GM23338 (cell line): ENCODE results near the gene MRPL2. TPM values are rescaled to one million over a fixed set of nuclear protein-coding genes. Genes with fewer than 3 reads are reported as not detected.

Source experiments
- ATAC-seq: fragments of 200-7000 bp; cut with Tn5 transposase; 3 replicates; pipeline ENCODE4 v1.9.1; 2020
- DNase-seq: peaks from one replicate; pipeline ENCODE4 v3.0.0-alpha.2; 2015; ENCODE audit warnings: low spot score
- H2AFZ ChIP-seq: fragments of 200-600 bp; sonication (generic); 2 replicates; pipeline ENCODE4 v1.8.0; 2016; ENCODE audit warnings: antibody characterized with exemption, mild to moderate bottlenecking, moderate library complexity
- H3F3A ChIP-seq: fragments of 200-600 bp; sonication (generic); replicated peaks from 2 replicates; pipeline ENCODE4 v1.8.0; 2017; ENCODE audit warnings: antibody characterized with exemption, mixed run types, low read depth
- H3K27ac ChIP-seq: fragments of 200-600 bp; sonication (generic); 2 replicates; pipeline ENCODE4 v1.6.1; 2016; ENCODE audit warnings: low read depth
- H3K27me3 ChIP-seq: fragments of 200-600 bp; sonication (generic); 2 replicates; pipeline ENCODE4 v1.8.0; 2016; ENCODE audit warnings: mild to moderate bottlenecking, mixed run types, moderate library complexity; ENCODE audit not compliant: insufficient read depth
- H3K36me3 ChIP-seq: fragments of 200-600 bp; sonication (generic); 2 replicates; pipeline ENCODE4 v1.8.0; 2016; ENCODE audit warnings: mild to moderate bottlenecking; ENCODE audit not compliant: insufficient read depth
- H3K4me1 ChIP-seq: fragments of 200-600 bp; sonication (generic); 2 replicates; pipeline ENCODE4 v1.8.0; 2016; ENCODE audit warnings: mild to moderate bottlenecking, moderate library complexity; ENCODE audit not compliant: insufficient read depth
- H3K4me2 ChIP-seq: fragments of 200-600 bp; sonication (generic); 2 replicates; pipeline ENCODE4 v1.7.1; 2017; ENCODE audit warnings: mixed run types
- H3K4me3 ChIP-seq: fragments of 200-600 bp; sonication (generic); 2 replicates; pipeline ENCODE4 v1.6.1; 2016; ENCODE audit warnings: mixed run types
- H3K79me2 ChIP-seq: fragments of 200-600 bp; sonication (generic); replicated peaks from 2 replicates; pipeline ENCODE4 v1.8.0; 2017; ENCODE audit warnings: mild to moderate bottlenecking; ENCODE audit not compliant: insufficient read depth
- H3K9me2 ChIP-seq: fragments of 200-600 bp; sonication (generic); 2 replicates; pipeline ENCODE4 v1.8.0; 2017; ENCODE audit not compliant: insufficient read depth
- H4K20me1 ChIP-seq: fragments of 200-600 bp; sonication (generic); replicated peaks from 2 replicates; pipeline ENCODE4 v1.8.0; 2017; ENCODE audit warnings: mild to moderate bottlenecking; ENCODE audit not compliant: insufficient read depth
- H3K27ac Mint-ChIP-seq: 2 replicates; pipeline ENCODE4 v1.8.0; 2020; ENCODE audit warnings: inconsistent platforms, mild to moderate bottlenecking, moderate library complexity, mixed read lengths
- H3K27me3 Mint-ChIP-seq: 3 replicates; pipeline ENCODE4 v1.8.0; 2022; ENCODE audit warnings: low read depth, mild to moderate bottlenecking, moderate library complexity, mixed read lengths, inconsistent platforms; ENCODE audit not compliant: insufficient read depth, poor library complexity
- H3K36me3 Mint-ChIP-seq: 3 replicates; pipeline ENCODE4 v1.8.0; 2021; ENCODE audit warnings: low read depth, mild to moderate bottlenecking, inconsistent platforms, moderate library complexity, mixed read lengths
- H3K4me1 Mint-ChIP-seq: 3 replicates; pipeline ENCODE4 v1.8.0; 2020; ENCODE audit warnings: mild to moderate bottlenecking, inconsistent platforms, mixed read lengths
- H3K4me3 Mint-ChIP-seq: 3 replicates; pipeline ENCODE4 v1.8.0; 2021; ENCODE audit warnings: moderate library complexity, mild to moderate bottlenecking, inconsistent platforms, mixed read lengths
- H3K9me3 Mint-ChIP-seq: 3 replicates; pipeline ENCODE4 v1.8.0; 2020; ENCODE audit warnings: moderate library complexity, mild to moderate bottlenecking, inconsistent platforms, mixed read lengths
- CREB1 ChIP-seq: fragments of 250-450 bp; sonication (Bioruptor Pico); IDR thresholded peaks from 2 replicates; pipeline ENCODE4 v1.5.0; 2020; ENCODE audit warnings: low read depth, mild to moderate bottlenecking, moderate library complexity
- EZH2 ChIP-seq: fragments of 200-600 bp; sonication (generic); IDR thresholded peaks from one replicate; pipeline ENCODE4 v1.8.0; 2017; ENCODE audit warnings: antibody characterized with exemption, mild to moderate bottlenecking, low read depth; ENCODE audit not compliant: unreplicated experiment
- EZH2phosphoT487 ChIP-seq: fragments of 200-600 bp; sonication (generic); IDR thresholded peaks from one replicate; pipeline ENCODE4 v1.8.1; 2018; ENCODE audit warnings: antibody characterized with exemption; ENCODE audit not compliant: unreplicated experiment
- JUNB ChIP-seq: IDR thresholded peaks from one replicate; pipeline ENCODE4 v1.6.1; 2016; ENCODE audit warnings: antibody characterized with exemption; ENCODE audit not compliant: unreplicated experiment
- NANOG ChIP-seq: IDR thresholded peaks from 2 replicates; pipeline ENCODE4 v1.6.1; 2016; ENCODE audit warnings: antibody characterized with exemption, borderline replicate concordance
- POLR2AphosphoS5 ChIP-seq: IDR thresholded peaks from 2 replicates; pipeline ENCODE4 v1.6.1; 2016; ENCODE audit warnings: antibody characterized with exemption, low read depth
- STAT1 ChIP-seq: IDR thresholded peaks from one replicate; pipeline ENCODE4 v1.6.1; 2016; ENCODE audit warnings: antibody characterized with exemption; ENCODE audit not compliant: unreplicated experiment
- ZNF114 ChIP-seq: fragments of 250-450 bp; sonication (Bioruptor Pico); IDR thresholded peaks from 2 replicates; pipeline ENCODE4 v1.5.0; 2020; ENCODE audit warnings: mild to moderate bottlenecking, moderate library complexity
- ZNF331 ChIP-seq: fragments of 250-450 bp; sonication (Bioruptor Pico); IDR thresholded peaks from 2 replicates; pipeline ENCODE4 v1.5.0; 2020; ENCODE audit warnings: low read depth, mild to moderate bottlenecking, moderate library complexity
- polyA plus RNA-seq: library from polyadenylated mRNA; unstranded; fragments of >200 nt; fragmentation: Nextera tagmentation; extraction: Ambion mirVana; gene quantifications from 2 replicates; pipeline ENCODE4 v1.2.1, GENCODE V29; 2016
- total RNA-seq: library from RNA; depleted of rRNA; stranded (reverse); fragments of >200 nt; shearing (Covaris generic); gene quantifications from 2 replicates; pipeline ENCODE4 v1.2.3, GENCODE V29; 2014
- TF ChIP-seq, protein P1 (sequence below): IDR thresholded peaks from one replicate; pipeline ENCODE4 v1.6.1; 2018; ENCODE audit warnings: antibody characterized with exemption; ENCODE audit not compliant: unreplicated experiment
- TF ChIP-seq, protein P2 (sequence below): fragments of 250-450 bp; sonication (Bioruptor Pico); IDR thresholded peaks from 2 replicates; pipeline ENCODE4 v1.5.0; 2020; ENCODE audit warnings: mild to moderate bottlenecking, moderate library complexity
- TF ChIP-seq, protein P3 (sequence below): IDR thresholded peaks from 2 replicates; pipeline ENCODE4 v1.6.1; 2016; ENCODE audit warnings: antibody characterized with exemption
- TF ChIP-seq, protein P4 (sequence below), 2 experiments: fragments of 200-600 bp in 1 of 2; sonication (generic) in 1 of 2; conservative IDR thresholded peaks; 2 replicates each; pipeline versions ENCODE4 v1.5.1 to v1.6.1; 2016 to 2017; ENCODE audit warnings: antibody characterized with exemption in 2 of 2, low read depth in 2 of 2, mild to moderate bottlenecking in 2 of 2, moderate library complexity in 1 of 2

The MRPL2 gene
- total and polyA plus RNA-seq, 2 experiments from 2014 or later, result 32.3 to 128 TPM

DNA sequence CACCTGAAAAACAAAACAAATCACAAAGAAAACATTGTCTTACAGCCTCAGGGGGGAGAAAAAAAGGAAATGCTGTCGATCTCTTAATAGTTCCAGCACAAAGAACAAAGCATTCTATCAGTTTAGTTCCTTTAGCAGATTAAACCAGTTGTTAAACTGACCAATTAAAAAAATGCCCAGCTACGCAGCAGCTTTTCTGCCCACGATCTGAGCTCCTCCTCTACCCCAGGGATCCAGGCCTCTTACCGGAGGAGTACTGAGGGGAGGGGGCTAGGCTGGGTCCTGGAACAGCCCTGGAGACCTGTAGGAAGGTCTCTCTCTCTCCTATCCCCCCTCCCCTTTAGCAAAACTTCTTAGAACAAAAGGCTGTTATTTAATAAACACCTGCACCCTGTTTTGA lies 30.2 kb upstream of the MRPL2 start:
- Histone ChIP-seq H3K36me3 (no peaks in the 10 kb centered on the region), H4K20me1 (peaks cover 6% of the 10 kb centered on the region), H2AFZ (no peak overlapping the region), H3K4me1 (peaks cover 52% of the 10 kb centered on the region), H3K4me2 (peak overlapping the region; percentile 70), H3K4me3 (peak overlapping the region; percentile 44), H3K27ac (peak overlapping the region; percentile 93), H3K27me3 (no peaks in the 10 kb centered on the region), H3F3A (peaks cover 16% of the 10 kb centered on the region), H3K9me2 (no peaks in the 10 kb centered on the region), H3K79me2 (peaks cover 74% of the 10 kb centered on the region)
- Mint-ChIP-seq H3K9me3 (no peaks in the 10 kb centered on the region), H3K4me3 (peak overlapping the region; percentile 58), H3K27me3 (peaks cover 5% of the 10 kb centered on the region), H3K27ac (peak overlapping the region; percentile 92), H3K36me3 (no peaks in the 10 kb centered on the region; the same call in 2 of the 3 replicates), H3K4me1 (peaks cover 62% of the 10 kb centered on the region)
- TF ChIP-seq, protein P1, sequence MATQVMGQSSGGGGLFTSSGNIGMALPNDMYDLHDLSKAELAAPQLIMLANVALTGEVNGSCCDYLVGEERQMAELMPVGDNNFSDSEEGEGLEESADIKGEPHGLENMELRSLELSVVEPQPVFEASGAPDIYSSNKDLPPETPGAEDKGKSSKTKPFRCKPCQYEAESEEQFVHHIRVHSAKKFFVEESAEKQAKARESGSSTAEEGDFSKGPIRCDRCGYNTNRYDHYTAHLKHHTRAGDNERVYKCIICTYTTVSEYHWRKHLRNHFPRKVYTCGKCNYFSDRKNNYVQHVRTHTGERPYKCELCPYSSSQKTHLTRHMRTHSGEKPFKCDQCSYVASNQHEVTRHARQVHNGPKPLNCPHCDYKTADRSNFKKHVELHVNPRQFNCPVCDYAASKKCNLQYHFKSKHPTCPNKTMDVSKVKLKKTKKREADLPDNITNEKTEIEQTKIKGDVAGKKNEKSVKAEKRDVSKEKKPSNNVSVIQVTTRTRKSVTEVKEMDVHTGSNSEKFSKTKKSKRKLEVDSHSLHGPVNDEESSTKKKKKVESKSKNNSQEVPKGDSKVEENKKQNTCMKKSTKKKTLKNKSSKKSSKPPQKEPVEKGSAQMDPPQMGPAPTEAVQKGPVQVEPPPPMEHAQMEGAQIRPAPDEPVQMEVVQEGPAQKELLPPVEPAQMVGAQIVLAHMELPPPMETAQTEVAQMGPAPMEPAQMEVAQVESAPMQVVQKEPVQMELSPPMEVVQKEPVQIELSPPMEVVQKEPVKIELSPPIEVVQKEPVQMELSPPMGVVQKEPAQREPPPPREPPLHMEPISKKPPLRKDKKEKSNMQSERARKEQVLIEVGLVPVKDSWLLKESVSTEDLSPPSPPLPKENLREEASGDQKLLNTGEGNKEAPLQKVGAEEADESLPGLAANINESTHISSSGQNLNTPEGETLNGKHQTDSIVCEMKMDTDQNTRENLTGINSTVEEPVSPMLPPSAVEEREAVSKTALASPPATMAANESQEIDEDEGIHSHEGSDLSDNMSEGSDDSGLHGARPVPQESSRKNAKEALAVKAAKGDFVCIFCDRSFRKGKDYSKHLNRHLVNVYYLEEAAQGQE, result no peak
- TF ChIP-seq, protein P2, sequence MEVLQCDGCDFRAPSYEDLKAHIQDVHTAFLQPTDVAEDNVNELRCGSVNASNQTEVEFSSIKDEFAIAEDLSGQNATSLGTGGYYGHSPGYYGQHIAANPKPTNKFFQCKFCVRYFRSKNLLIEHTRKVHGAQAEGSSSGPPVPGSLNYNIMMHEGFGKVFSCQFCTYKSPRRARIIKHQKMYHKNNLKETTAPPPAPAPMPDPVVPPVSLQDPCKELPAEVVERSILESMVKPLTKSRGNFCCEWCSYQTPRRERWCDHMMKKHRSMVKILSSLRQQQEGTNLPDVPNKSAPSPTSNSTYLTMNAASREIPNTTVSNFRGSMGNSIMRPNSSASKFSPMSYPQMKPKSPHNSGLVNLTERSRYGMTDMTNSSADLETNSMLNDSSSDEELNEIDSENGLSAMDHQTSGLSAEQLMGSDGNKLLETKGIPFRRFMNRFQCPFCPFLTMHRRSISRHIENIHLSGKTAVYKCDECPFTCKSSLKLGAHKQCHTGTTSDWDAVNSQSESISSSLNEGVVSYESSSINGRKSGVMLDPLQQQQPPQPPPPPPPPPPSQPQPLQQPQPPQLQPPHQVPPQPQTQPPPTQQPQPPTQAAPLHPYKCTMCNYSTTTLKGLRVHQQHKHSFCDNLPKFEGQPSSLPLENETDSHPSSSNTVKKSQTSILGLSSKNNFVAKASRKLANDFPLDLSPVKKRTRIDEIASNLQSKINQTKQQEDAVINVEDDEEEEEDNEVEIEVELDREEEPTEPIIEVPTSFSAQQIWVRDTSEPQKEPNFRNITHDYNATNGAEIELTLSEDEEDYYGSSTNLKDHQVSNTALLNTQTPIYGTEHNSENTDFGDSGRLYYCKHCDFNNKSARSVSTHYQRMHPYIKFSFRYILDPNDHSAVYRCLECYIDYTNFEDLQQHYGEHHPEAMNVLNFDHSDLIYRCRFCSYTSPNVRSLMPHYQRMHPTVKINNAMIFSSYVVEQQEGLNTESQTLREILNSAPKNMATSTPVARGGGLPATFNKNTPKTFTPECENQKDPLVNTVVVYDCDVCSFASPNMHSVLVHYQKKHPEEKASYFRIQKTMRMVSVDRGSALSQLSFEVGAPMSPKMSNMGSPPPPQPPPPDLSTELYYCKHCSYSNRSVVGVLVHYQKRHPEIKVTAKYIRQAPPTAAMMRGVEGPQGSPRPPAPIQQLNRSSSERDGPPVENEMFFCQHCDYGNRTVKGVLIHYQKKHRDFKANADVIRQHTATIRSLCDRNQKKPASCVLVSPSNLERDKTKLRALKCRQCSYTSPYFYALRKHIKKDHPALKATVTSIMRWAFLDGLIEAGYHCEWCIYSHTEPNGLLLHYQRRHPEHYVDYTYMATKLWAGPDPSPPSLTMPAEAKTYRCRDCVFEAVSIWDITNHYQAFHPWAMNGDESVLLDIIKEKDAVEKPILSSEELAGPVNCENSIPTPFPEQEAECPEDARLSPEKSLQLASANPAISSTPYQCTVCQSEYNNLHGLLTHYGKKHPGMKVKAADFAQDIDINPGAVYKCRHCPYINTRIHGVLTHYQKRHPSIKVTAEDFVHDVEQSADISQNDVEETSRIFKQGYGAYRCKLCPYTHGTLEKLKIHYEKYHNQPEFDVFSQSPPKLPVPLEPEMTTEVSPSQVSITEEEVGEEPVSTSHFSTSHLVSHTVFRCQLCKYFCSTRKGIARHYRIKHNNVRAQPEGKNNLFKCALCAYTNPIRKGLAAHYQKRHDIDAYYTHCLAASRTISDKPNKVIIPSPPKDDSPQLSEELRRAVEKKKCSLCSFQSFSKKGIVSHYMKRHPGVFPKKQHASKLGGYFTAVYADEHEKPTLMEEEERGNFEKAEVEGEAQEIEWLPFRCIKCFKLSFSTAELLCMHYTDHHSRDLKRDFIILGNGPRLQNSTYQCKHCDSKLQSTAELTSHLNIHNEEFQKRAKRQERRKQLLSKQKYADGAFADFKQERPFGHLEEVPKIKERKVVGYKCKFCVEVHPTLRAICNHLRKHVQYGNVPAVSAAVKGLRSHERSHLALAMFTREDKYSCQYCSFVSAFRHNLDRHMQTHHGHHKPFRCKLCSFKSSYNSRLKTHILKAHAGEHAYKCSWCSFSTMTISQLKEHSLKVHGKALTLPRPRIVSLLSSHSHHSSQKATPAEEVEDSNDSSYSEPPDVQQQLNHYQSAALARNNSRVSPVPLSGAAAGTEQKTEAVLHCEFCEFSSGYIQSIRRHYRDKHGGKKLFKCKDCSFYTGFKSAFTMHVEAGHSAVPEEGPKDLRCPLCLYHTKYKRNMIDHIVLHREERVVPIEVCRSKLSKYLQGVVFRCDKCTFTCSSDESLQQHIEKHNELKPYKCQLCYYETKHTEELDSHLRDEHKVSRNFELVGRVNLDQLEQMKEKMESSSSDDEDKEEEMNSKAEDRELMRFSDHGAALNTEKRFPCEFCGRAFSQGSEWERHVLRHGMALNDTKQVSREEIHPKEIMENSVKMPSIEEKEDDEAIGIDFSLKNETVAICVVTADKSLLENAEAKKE (CRISPR knock-in tag), result no peak
- no peak for TF ChIP-seq NANOG
- no peak for TF ChIP-seq ZNF114
- no peak for TF ChIP-seq JUNB
- no peak for TF ChIP-seq POLR2AphosphoS5
- no peak for TF ChIP-seq CREB1 (CRISPR knock-in tag)
- TF ChIP-seq, protein P3, sequence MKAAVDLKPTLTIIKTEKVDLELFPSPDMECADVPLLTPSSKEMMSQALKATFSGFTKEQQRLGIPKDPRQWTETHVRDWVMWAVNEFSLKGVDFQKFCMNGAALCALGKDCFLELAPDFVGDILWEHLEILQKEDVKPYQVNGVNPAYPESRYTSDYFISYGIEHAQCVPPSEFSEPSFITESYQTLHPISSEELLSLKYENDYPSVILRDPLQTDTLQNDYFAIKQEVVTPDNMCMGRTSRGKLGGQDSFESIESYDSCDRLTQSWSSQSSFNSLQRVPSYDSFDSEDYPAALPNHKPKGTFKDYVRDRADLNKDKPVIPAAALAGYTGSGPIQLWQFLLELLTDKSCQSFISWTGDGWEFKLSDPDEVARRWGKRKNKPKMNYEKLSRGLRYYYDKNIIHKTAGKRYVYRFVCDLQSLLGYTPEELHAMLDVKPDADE, result no peak
- TF ChIP-seq EZH2, result no peak
- TF ChIP-seq EZH2phosphoT487, result no peak
- no peak for TF ChIP-seq STAT1
- no peak for TF ChIP-seq ZNF331
- TF ChIP-seq, protein P4, sequence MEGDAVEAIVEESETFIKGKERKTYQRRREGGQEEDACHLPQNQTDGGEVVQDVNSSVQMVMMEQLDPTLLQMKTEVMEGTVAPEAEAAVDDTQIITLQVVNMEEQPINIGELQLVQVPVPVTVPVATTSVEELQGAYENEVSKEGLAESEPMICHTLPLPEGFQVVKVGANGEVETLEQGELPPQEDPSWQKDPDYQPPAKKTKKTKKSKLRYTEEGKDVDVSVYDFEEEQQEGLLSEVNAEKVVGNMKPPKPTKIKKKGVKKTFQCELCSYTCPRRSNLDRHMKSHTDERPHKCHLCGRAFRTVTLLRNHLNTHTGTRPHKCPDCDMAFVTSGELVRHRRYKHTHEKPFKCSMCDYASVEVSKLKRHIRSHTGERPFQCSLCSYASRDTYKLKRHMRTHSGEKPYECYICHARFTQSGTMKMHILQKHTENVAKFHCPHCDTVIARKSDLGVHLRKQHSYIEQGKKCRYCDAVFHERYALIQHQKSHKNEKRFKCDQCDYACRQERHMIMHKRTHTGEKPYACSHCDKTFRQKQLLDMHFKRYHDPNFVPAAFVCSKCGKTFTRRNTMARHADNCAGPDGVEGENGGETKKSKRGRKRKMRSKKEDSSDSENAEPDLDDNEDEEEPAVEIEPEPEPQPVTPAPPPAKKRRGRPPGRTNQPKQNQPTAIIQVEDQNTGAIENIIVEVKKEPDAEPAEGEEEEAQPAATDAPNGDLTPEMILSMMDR (conservative IDR thresholded peaks at IDR 0.05; ENCODE audit: low read depth in 2 of 2), result no peak
- ATAC-seq (peak; percentile 64), DNase-seq (peak; percentile 68)
